DOHH2 (cell line): ENCODE data around the gene MEOX1.

Source experiments
- H3F3A ChIP-seq: fragments of 200-600 bp; sonication (generic), shearing (Covaris generic); 2 replicates; pipeline ENCODE4 v1.6.0; 2016; ENCODE audit warnings: antibody characterized with exemption, mild to moderate bottlenecking; ENCODE audit not compliant: control insufficient read depth, insufficient read depth
- H3K27ac ChIP-seq: fragments of 200-600 bp; sonication (generic); 2 replicates; pipeline ENCODE4 v1.5.1; 2014; ENCODE audit warnings: low read depth, mild to moderate bottlenecking, low read length, moderate library complexity
- H3K27me3 ChIP-seq: fragments of 200-600 bp; sonication (generic); 2 replicates; pipeline ENCODE4 v1.6.1; 2014; ENCODE audit warnings: mild to moderate bottlenecking, low read length, mixed read lengths; ENCODE audit not compliant: control insufficient read depth
- H3K36me3 ChIP-seq: fragments of 200-600 bp; sonication (generic); 2 replicates; pipeline ENCODE4 v1.6.1; 2014; ENCODE audit warnings: mild to moderate bottlenecking, low read length, moderate library complexity, mixed read lengths; ENCODE audit not compliant: control insufficient read depth
- H3K4me1 ChIP-seq: fragments of 200-600 bp; sonication (generic); 2 replicates; pipeline ENCODE4 v1.6.1; 2014; ENCODE audit warnings: mild to moderate bottlenecking, low read length, mixed read lengths; ENCODE audit not compliant: control insufficient read depth
- H3K4me2 ChIP-seq: fragments of 200-600 bp; sonication (generic); 2 replicates; pipeline ENCODE4 v1.6.0; 2014; ENCODE audit warnings: mild to moderate bottlenecking, low read length, moderate library complexity
- H3K4me3 ChIP-seq: fragments of 200-600 bp; sonication (generic); 2 replicates; pipeline ENCODE4 v1.5.1; 2014; ENCODE audit warnings: mild to moderate bottlenecking, low read length, mixed read lengths
- H3K79me2 ChIP-seq: fragments of 200-600 bp; sonication (generic); 2 replicates; pipeline ENCODE4 v1.6.1; 2014; ENCODE audit warnings: mild to moderate bottlenecking, low read length, mixed read lengths; ENCODE audit not compliant: control insufficient read depth
- H3K9me2 ChIP-seq: fragments of 200-600 bp; sonication (generic); replicated peaks from 2 replicates; pipeline ENCODE4 v1.6.1; 2014; ENCODE audit warnings: mild to moderate bottlenecking, low read length, mixed read lengths; ENCODE audit not compliant: control insufficient read depth
- H3K9me3 ChIP-seq: fragments of 200-600 bp; sonication (generic); 2 replicates; pipeline ENCODE4 v1.6.1; 2014; ENCODE audit warnings: antibody characterized with exemption, low read length, mixed read lengths; ENCODE audit not compliant: control insufficient read depth, insufficient read depth
- H4K20me1 ChIP-seq: fragments of 200-600 bp; sonication (generic); 2 replicates; pipeline ENCODE4 v1.6.0; 2014; ENCODE audit warnings: low read depth, mild to moderate bottlenecking, antibody characterized with exemption, low read length, moderate library complexity; ENCODE audit not compliant: control insufficient read depth, insufficient read depth
- EZH2phosphoT487 ChIP-seq: fragments of 200-600 bp; sonication (generic); IDR thresholded peaks from 2 replicates; pipeline ENCODE4 v1.6.1; 2017; ENCODE audit warnings: borderline replicate concordance, mild to moderate bottlenecking, antibody characterized with exemption, low read length, moderate library complexity, mixed read lengths
- TF ChIP-seq, protein P1 (sequence below): fragments of 200-600 bp; sonication (generic); IDR thresholded peaks from one replicate; pipeline ENCODE4 v1.5.1; 2014; ENCODE audit warnings: antibody characterized with exemption, mild to moderate bottlenecking, low read depth, low read length; ENCODE audit not compliant: poor library complexity, severe bottlenecking

MEOX1 gene

GRCh38 chr17:43616029-43616351, 45.7 kb downstream of the MEOX1 start:
- no peak overlapping the region for H3K27ac ChIP-seq

GRCh38 chr17:43615330-43616028, 46.2 kb downstream of the MEOX1 start:
- H3K9me3 ChIP-seq, result peaks cover 4% of the 10 kb centered on the region; the same call in 1 of the 2 replicates

More at GRCh38 chr17:43616029-43616351, 45.7 kb downstream of the MEOX1 start:
- Histone ChIP-seq H3K9me2 (no peaks in the 10 kb centered on the region), H3K27me3 (no peaks in the 10 kb centered on the region), H3K9me3 (peaks cover 4% of the 10 kb centered on the region; the same call in 1 of the 2 replicates), H3K79me2 (no peaks in the 10 kb centered on the region), H3K4me2 (no peak overlapping the region), H3K4me1 (no peaks in the 10 kb centered on the region), H4K20me1 (no peaks in the 10 kb centered on the region), H3K36me3 (no peaks in the 10 kb centered on the region), H3F3A (no peaks in the 10 kb centered on the region), H3K4me3 (no peak overlapping the region)
- no peak for TF ChIP-seq EZH2phosphoT487
- TF ChIP-seq, protein P1, sequence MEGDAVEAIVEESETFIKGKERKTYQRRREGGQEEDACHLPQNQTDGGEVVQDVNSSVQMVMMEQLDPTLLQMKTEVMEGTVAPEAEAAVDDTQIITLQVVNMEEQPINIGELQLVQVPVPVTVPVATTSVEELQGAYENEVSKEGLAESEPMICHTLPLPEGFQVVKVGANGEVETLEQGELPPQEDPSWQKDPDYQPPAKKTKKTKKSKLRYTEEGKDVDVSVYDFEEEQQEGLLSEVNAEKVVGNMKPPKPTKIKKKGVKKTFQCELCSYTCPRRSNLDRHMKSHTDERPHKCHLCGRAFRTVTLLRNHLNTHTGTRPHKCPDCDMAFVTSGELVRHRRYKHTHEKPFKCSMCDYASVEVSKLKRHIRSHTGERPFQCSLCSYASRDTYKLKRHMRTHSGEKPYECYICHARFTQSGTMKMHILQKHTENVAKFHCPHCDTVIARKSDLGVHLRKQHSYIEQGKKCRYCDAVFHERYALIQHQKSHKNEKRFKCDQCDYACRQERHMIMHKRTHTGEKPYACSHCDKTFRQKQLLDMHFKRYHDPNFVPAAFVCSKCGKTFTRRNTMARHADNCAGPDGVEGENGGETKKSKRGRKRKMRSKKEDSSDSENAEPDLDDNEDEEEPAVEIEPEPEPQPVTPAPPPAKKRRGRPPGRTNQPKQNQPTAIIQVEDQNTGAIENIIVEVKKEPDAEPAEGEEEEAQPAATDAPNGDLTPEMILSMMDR, result no peak

GRCh38 chr17:43614561-43614960, 47.2 kb downstream of the MEOX1 start:
- H3K27ac ChIP-seq, result no peak overlapping the region
- H4K20me1 ChIP-seq, result no peaks in the 10 kb centered on the region
- no peaks in the 10 kb centered on the region for H3K36me3 ChIP-seq
- no peak for TF ChIP-seq EZH2phosphoT487
- TF ChIP-seq, protein P1, result no peak
- no peaks in the 10 kb centered on the region for H3K4me1 ChIP-seq
- no peak overlapping the region for H3K4me3 ChIP-seq
- H3K9me3 ChIP-seq, result peaks cover 4% of the 10 kb centered on the region; the same call in 1 of the 2 replicates
- H3K9me2 ChIP-seq, result no peaks in the 10 kb centered on the region
- H3K27me3 ChIP-seq, result no peaks in the 10 kb centered on the region
- H3K79me2 ChIP-seq, result no peaks in the 10 kb centered on the region
- no peak overlapping the region for H3K4me2 ChIP-seq
- no peaks in the 10 kb centered on the region for H3F3A ChIP-seq

More at GRCh38 chr17:43615330-43616028, 46.2 kb downstream of the MEOX1 start:
- TF ChIP-seq, protein P1, result no peak
- TF ChIP-seq EZH2phosphoT487, result no peak
- Histone ChIP-seq H3K36me3 (no peaks in the 10 kb centered on the region), H3K79me2 (no peaks in the 10 kb centered on the region), H3K4me3 (no peak overlapping the region), H3K9me2 (no peaks in the 10 kb centered on the region), H3K4me2 (no peak overlapping the region), H3F3A (no peaks in the 10 kb centered on the region), H3K27me3 (no peaks in the 10 kb centered on the region), H3K27ac (no peak overlapping the region), H3K4me1 (no peaks in the 10 kb centered on the region), H4K20me1 (no peaks in the 10 kb centered on the region)
